AG04450 (cell line): ENCODE measurements around the gene NLGN1. TPM values are rescaled to one million over a fixed set of nuclear protein-coding genes. Genes with fewer than 3 reads are reported as not detected.

Experiments used
- CTCF ChIA-PET: fragments of 300-600, 350-600 bp; formaldehyde crosslinking; extraction: SDS; loops from one replicate; lab custom pipeline; 2022; ENCODE audit warnings: antibody characterized with exemption, inconsistent platforms; lab: Charles Lee
- POLR2A ChIA-PET: fragments of 350-600 bp; formaldehyde crosslinking; extraction: SDS; loops from one replicate; lab custom pipeline; 2021; ENCODE audit warnings: antibody characterized with exemption, inconsistent platforms; lab: Yijun Ruan, JAX
- DNase-seq: peaks from one replicate; pipeline ENCODE4 v3.0.0-alpha.2; 2011; ENCODE audit warnings: low read depth, low spot score
- H3K27ac ChIP-seq: one replicate; pipeline ENCODE4 v1.5.1; 2012; ENCODE audit warnings: low read depth, low read length, control low read depth
- H3K27me3 ChIP-seq: one replicate; pipeline ENCODE4 v1.6.0; 2012; ENCODE audit warnings: low read length; ENCODE audit not compliant: control insufficient read depth, insufficient read depth
- H3K4me3 ChIP-seq: 2 replicates; pipeline ENCODE4 v1.5.1; 2011; ENCODE audit warnings: mild to moderate bottlenecking, low read depth, low read length, control low read depth
- H3K9me3 ChIP-seq: 2 replicates; pipeline ENCODE4 v1.5.1; 2012; ENCODE audit warnings: low read length; ENCODE audit not compliant: control insufficient read depth, insufficient read depth
- polyA plus RNA-seq: library from polyadenylated mRNA; depleted of rRNA; stranded (reverse); fragments of >200 nt; gene quantifications from 2 replicates; pipeline ENCODE4 v1.2.3, GENCODE V29; 2011
- TF ChIP-seq, protein P1 (sequence below): IDR thresholded peaks from 2 replicates; pipeline ENCODE4 v1.5.1; 2011; ENCODE audit warnings: low read depth, low read length, control low read depth, inconsistent platforms

Gene NLGN1
- polyA plus RNA-seq, 1 experiment, result 1.7 TPM

DNA sequence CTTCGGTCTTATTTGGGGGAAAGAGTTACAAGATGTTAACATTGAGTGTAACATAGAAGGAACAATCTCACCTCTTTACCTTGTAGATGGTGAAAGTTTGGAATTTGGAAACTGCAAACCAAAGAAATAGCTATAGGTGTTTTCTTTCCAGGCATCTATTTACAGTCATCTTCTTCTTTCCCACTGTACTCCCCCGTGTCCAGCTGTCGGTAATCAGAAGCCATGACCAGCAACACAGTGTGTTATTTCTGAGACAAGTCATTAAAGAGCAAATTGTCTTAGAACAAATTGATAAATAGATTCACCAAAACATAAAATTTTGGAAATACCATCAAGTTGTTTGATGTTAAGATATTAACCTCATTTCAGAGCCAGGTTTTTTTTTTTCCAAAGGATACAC lies 871.0 kb downstream of the NLGN1 start:
- no peaks in the 10 kb centered on the region for H3K27me3 ChIP-seq
- H3K9me3 ChIP-seq, result no peaks in the 10 kb centered on the region
- TF ChIP-seq, protein P1, sequence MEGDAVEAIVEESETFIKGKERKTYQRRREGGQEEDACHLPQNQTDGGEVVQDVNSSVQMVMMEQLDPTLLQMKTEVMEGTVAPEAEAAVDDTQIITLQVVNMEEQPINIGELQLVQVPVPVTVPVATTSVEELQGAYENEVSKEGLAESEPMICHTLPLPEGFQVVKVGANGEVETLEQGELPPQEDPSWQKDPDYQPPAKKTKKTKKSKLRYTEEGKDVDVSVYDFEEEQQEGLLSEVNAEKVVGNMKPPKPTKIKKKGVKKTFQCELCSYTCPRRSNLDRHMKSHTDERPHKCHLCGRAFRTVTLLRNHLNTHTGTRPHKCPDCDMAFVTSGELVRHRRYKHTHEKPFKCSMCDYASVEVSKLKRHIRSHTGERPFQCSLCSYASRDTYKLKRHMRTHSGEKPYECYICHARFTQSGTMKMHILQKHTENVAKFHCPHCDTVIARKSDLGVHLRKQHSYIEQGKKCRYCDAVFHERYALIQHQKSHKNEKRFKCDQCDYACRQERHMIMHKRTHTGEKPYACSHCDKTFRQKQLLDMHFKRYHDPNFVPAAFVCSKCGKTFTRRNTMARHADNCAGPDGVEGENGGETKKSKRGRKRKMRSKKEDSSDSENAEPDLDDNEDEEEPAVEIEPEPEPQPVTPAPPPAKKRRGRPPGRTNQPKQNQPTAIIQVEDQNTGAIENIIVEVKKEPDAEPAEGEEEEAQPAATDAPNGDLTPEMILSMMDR, result no peak
- H3K27ac ChIP-seq, result no peak overlapping the region
- CTCF ChIA-PET, result no interaction called here
- no peak for DNase-seq
- no peak overlapping the region for H3K4me3 ChIP-seq
- POLR2A ChIA-PET, result no interaction called here

DNA sequence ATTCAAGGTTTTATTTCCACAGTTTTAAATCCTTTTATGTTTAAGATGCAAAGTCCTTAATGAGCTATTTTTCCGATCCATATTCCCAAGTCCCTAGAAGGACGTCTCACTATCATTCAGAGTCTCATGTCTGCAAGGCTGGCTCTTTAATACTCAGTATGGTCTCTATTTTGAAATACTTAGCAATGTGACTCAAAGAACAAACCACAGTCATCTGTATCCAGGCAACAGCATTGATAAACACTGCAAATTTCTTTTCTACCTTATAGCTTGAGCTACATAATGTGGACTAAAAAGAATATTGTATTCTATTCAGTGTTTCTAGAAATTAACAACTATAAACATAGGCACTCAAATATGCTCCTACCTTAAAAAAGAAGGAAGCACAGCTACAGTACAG lies 873.3 kb downstream of the NLGN1 start:
- POLR2A ChIA-PET, result interaction anchor here (0.7 kb wide), 1 partner anchor 12 kb away, joined by 3 read pairs; no protein-coding TSS in a partner anchor
- no peak overlapping the region for H3K4me3 ChIP-seq
- H3K9me3 ChIP-seq, result no peaks in the 10 kb centered on the region
- TF ChIP-seq, protein P1, result no peak
- CTCF ChIA-PET, result no interaction called here
- no peaks in the 10 kb centered on the region for H3K27me3 ChIP-seq
- DNase-seq, result peak; percentile 37
- H3K27ac ChIP-seq, result no peak overlapping the region

DNA sequence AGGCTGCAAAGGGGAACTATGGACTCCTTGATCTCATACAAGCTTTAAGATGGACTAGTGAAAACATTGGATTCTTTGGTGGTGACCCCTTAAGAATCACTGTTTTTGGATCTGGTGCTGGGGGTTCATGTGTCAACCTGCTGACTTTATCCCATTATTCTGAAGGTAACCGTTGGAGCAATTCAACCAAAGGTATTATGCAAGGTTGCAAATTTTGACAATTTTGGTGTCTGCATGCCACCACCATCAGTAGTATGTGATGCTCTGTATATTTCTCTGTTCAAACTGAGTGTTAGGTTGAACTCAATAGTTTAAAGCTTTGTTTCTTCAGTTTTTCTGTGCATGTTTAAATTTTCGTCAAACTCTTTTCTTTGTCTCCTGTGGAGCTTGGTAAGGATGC lies 877.8 kb downstream of the NLGN1 start:
- ChIA-PET CTCF (no interaction called here), POLR2A (no interaction called here)
- TF ChIP-seq, protein P1, result no peak
- H3K4me3 ChIP-seq, result no peak overlapping the region
- DNase-seq, result no peak
- H3K27ac ChIP-seq, result no peak overlapping the region
- H3K9me3 ChIP-seq, result no peaks in the 10 kb centered on the region
- no peaks in the 10 kb centered on the region for H3K27me3 ChIP-seq

DNA sequence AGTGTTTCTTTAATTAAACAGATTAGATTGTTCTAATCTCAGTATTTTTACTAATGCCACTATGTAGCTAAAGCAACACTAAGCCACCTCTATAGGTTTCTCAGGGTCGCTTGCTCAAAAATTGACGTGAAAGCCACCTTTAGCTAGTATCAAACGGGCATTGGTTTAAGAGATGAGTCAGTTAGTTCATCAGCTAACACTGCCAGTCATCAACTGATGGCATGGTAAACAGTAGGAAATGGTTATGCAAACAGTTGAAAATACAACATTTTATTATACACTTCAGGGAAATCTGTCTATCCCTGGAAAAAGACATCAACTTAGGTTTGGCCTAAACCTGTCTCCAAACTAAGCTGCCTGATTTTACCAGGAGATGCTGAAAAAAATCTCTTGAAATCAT lies 879.3 kb downstream of the NLGN1 start:
- Histone ChIP-seq H3K27ac (no peak overlapping the region), H3K27me3 (no peaks in the 10 kb centered on the region), H3K9me3 (no peaks in the 10 kb centered on the region), H3K4me3 (no peak overlapping the region)
- DNase-seq, result no peak
- TF ChIP-seq, protein P1, result no peak
- ChIA-PET POLR2A (no interaction called here), CTCF (no interaction called here)

DNA sequence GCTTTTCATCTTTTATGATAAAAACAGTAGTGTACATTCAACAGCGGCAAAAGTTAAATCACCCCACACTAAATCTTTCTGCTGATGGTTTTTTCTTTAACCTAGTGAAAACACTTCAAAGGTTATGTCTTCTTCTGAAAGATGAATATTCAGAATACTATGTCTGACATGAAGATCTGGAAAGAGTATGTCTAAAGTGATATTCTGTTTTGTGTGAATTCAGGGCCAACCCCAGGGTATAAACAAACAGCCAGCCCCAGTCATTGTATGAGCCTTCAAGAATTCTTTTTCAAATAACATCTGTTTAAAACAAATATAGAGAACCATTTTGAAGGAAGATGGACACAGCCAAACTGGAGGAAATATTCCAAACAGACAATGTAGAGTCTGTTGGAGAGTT lies 880.5 kb downstream of the NLGN1 start:
- Histone ChIP-seq H3K9me3 (no peaks in the 10 kb centered on the region), H3K4me3 (no peak overlapping the region), H3K27ac (no peak overlapping the region), H3K27me3 (no peaks in the 10 kb centered on the region)
- ChIA-PET CTCF (no interaction called here), POLR2A (no interaction called here)
- no peak for DNase-seq
- TF ChIP-seq, protein P1, result no peak
